Measurements from ENCODE around the gene LRCH4. TPM values are rescaled to one million over a fixed set of nuclear protein-coding genes. Genes with fewer than 3 reads are reported as not detected.
"Not testable (repeated sequence)": the region's sequence is repeated elsewhere in the genome, so short reads cannot be mapped to it uniquely, and the experiment has no call there.

Gene LRCH4
- total RNA-seq, 2 experiments from 2014 or later, result 39.2 to 72.0 TPM

GRCh38 chr7:100532165-100533022 lies 53.5 kb downstream of the LRCH4 start:
- H3K36me3 ChIP-seq (ENCODE audit: insufficient read depth, low read length), result no peaks in the 10 kb centered on the region
- no peak overlapping the region for H3K4me2 ChIP-seq (ENCODE audit: low read length)
- H3K79me2 ChIP-seq (ENCODE audit: insufficient read depth, low read depth, low read length), result no peaks in the 10 kb centered on the region
- H3K4me3 ChIP-seq (ENCODE audit: low read depth, low read length, poor library complexity, severe bottlenecking), result no peak overlapping the region
- ChIA-PET CTCF (ENCODE audit: unreplicated experiment) (no interaction called here), POLR2A (no interaction called here)
- TF ChIP-seq EZH2phosphoT487 (IDR thresholded peaks at IDR 0.05; ENCODE audit: borderline replicate concordance, low read depth, low read length) (no peak), CTCF (conservative IDR thresholded peaks at IDR 0.05; ENCODE audit: low read length) (no peak)
- H3K9me2 ChIP-seq (ENCODE audit: insufficient read depth, low read length), result no peaks in the 10 kb centered on the region
- no peak overlapping the region for H3K27ac ChIP-seq (ENCODE audit: low read depth, low read length, poor library complexity, severe bottlenecking)
- no peaks in the 10 kb centered on the region for H3K9me3 ChIP-seq (ENCODE audit: low read length)
- no peak overlapping the region for H2AFZ ChIP-seq (ENCODE audit: low read length)
- BruUV-seq (replicated peaks), result no TSS peak
- intact Hi-C loops (cut with micrococcal nuclease; ENCODE audit: unreplicated experiment), result no loop called here
- H3K4me1 ChIP-seq (ENCODE audit: insufficient read depth, low read length, poor library complexity, severe bottlenecking), result peaks cover 15% of the 10 kb centered on the region
- DNase-seq (ENCODE audit: low spot score), result no peak
- no peaks in the 10 kb centered on the region for H4K20me1 ChIP-seq (ENCODE audit: insufficient read depth, low read length)

- CTCF ChIA-PET (ENCODE audit: unreplicated experiment); H3K4me2 ChIP-seq (ENCODE audit: low read length); intact Hi-C loops (cut with micrococcal nuclease; ENCODE audit: unreplicated experiment): not testable (repeated sequence)
Observed at GRCh38 chr7:100528108-100528866, 57.6 kb downstream of the LRCH4 start.

More at GRCh38 chr7:100528108-100528866, 57.6 kb downstream of the LRCH4 start:
- BruUV-seq (replicated peaks); H2AFZ ChIP-seq (ENCODE audit: low read length); H3K36me3 ChIP-seq (ENCODE audit: insufficient read depth, low read length); H3K4me3 ChIP-seq (ENCODE audit: low read depth, low read length, poor library complexity, severe bottlenecking); POLR2A ChIA-PET; H3K79me2 ChIP-seq (ENCODE audit: insufficient read depth, low read depth, low read length); H3K27ac ChIP-seq (ENCODE audit: low read depth, low read length, poor library complexity, severe bottlenecking); H4K20me1 ChIP-seq (ENCODE audit: insufficient read depth, low read length); DNase-seq (ENCODE audit: low spot score); H3K9me2 ChIP-seq (ENCODE audit: insufficient read depth, low read length); H3K9me3 ChIP-seq (ENCODE audit: low read length): not testable (repeated sequence)
- peaks cover 15% of the 10 kb centered on the region for H3K4me1 ChIP-seq (ENCODE audit: insufficient read depth, low read length, poor library complexity, severe bottlenecking)

Small RNA genes lying within 50 kb of the gene (small RNA-seq; reads per million reads assigned to genes)
- gene RN7SL416P (not detected), gene SAP25 (not detected)

Other genes starting within 250 kb of the LRCH4 start
- gene PILRB, start 228.0 kb downstream of the LRCH4 start, total RNA-seq (2014; rRNA removed; shearing (Covaris generic)), result 90.2 and 102 TPM in 2 replicates
- gene PILRB, start 228.0 kb downstream of the LRCH4 start, total RNA-seq (2022), result 95.0 and 106 TPM in 2 replicates
- 6.4 and 8.0 TPM in 2 replicates for gene PILRA, start 212.6 kb downstream of the LRCH4 start, total RNA-seq (2014; rRNA removed; shearing (Covaris generic))
- gene PILRA, start 212.6 kb downstream of the LRCH4 start, total RNA-seq (2022), result 13.5 and 16.0 TPM in 2 replicates
- gene ZCWPW1, start 157.4 kb downstream of the LRCH4 start, total RNA-seq (2014; rRNA removed; shearing (Covaris generic)), result 4.1 and 10.9 TPM in 2 replicates
- 10.8 and 11.9 TPM in 2 replicates for gene ZCWPW1, start 157.4 kb downstream of the LRCH4 start, total RNA-seq (2022)
- 37.9 and 44.2 TPM in 2 replicates for gene MEPCE, start 156.3 kb downstream of the LRCH4 start, total RNA-seq (2014; rRNA removed; shearing (Covaris generic))
- gene MEPCE, start 156.3 kb downstream of the LRCH4 start, total RNA-seq (2022), result 54.1 and 65.6 TPM in 2 replicates
- 127 and 137 TPM in 2 replicates for gene PPP1R35, start 149.6 kb downstream of the LRCH4 start, total RNA-seq (2014; rRNA removed; shearing (Covaris generic))
- 86.9 and 90.6 TPM in 2 replicates for gene PPP1R35, start 149.6 kb downstream of the LRCH4 start, total RNA-seq (2022)
- gene SPACDR, start 121.9 kb downstream of the LRCH4 start, total RNA-seq (2014; rRNA removed; shearing (Covaris generic)), result 0.54 and 1.6 TPM in 2 replicates
- 2.4 and 3.7 TPM in 2 replicates for gene SPACDR, start 121.9 kb downstream of the LRCH4 start, total RNA-seq (2022)
- 38.5 and 41.4 TPM in 2 replicates for gene TSC22D4, start 106.9 kb downstream of the LRCH4 start, total RNA-seq (2014; rRNA removed; shearing (Covaris generic))
- 75.4 and 76.6 TPM in 2 replicates for gene TSC22D4, start 106.9 kb downstream of the LRCH4 start, total RNA-seq (2022)
- gene NYAP1, start 102.2 kb downstream of the LRCH4 start, total RNA-seq (2014; rRNA removed; shearing (Covaris generic)), result 0.08 and 0.98 TPM in 2 replicates
- gene NYAP1, start 102.2 kb downstream of the LRCH4 start, total RNA-seq (2022), result 0.10 and 0.50 TPM in 2 replicates
- 7.9 and 11.5 TPM in 2 replicates for gene AGFG2, start 46.9 kb downstream of the LRCH4 start, total RNA-seq (2014; rRNA removed; shearing (Covaris generic))
- gene AGFG2, start 46.9 kb downstream of the LRCH4 start, total RNA-seq (2022), result 15.2 and 17.1 TPM in 2 replicates
- 1.2 and 1.5 TPM in 2 replicates for gene SAP25, start 12.2 kb downstream of the LRCH4 start, total RNA-seq (2014; rRNA removed; shearing (Covaris generic))
- gene SAP25, start 12.2 kb downstream of the LRCH4 start, total RNA-seq (2022), result 12.7 and 14.0 TPM in 2 replicates
- gene FBXO24, start 199 bp upstream of the LRCH4 start, total RNA-seq (2014; rRNA removed; shearing (Covaris generic)), result 0.16 TPM in 1 of 2 replicates, not detected in the other
- gene FBXO24, start 199 bp upstream of the LRCH4 start, total RNA-seq (2022), result 1.2 and 1.7 TPM in 2 replicates
- gene PCOLCE, start 16.2 kb upstream of the LRCH4 start, total RNA-seq (2014; rRNA removed; shearing (Covaris generic)), result 8.8 and 27.6 TPM in 2 replicates
- 32.3 and 38.3 TPM in 2 replicates for gene PCOLCE, start 16.2 kb upstream of the LRCH4 start, total RNA-seq (2022)
- 7.1 and 12.0 TPM in 2 replicates for gene MOSPD3, start 26.4 kb upstream of the LRCH4 start, total RNA-seq (2014; rRNA removed; shearing (Covaris generic))
- 10.4 and 15.1 TPM in 2 replicates for gene MOSPD3, start 26.4 kb upstream of the LRCH4 start, total RNA-seq (2022)
- 8.1 and 12.1 TPM in 2 replicates for gene TFR2, start 55.4 kb upstream of the LRCH4 start, total RNA-seq (2014; rRNA removed; shearing (Covaris generic))
- gene TFR2, start 55.4 kb upstream of the LRCH4 start, total RNA-seq (2022), result 25.0 and 26.0 TPM in 2 replicates
- gene ACTL6B, start 70.3 kb upstream of the LRCH4 start, total RNA-seq (2014; rRNA removed; shearing (Covaris generic)), result not detected in 2 replicates
- not detected in 2 replicates for gene ACTL6B, start 70.3 kb upstream of the LRCH4 start, total RNA-seq (2022)
- 59.4 and 80.4 TPM in 2 replicates for gene GNB2, start 87.6 kb upstream of the LRCH4 start, total RNA-seq (2014; rRNA removed; shearing (Covaris generic))
- gene GNB2, start 87.6 kb upstream of the LRCH4 start, total RNA-seq (2022), result 174 and 180 TPM in 2 replicates
- gene GIGYF1, start 108.1 kb upstream of the LRCH4 start, total RNA-seq (2014; rRNA removed; shearing (Covaris generic)), result 35.7 and 40.2 TPM in 2 replicates
- 52.0 and 58.8 TPM in 2 replicates for gene GIGYF1, start 108.1 kb upstream of the LRCH4 start, total RNA-seq (2022)
- gene POP7, start 120.0 kb upstream of the LRCH4 start, total RNA-seq (2014; rRNA removed; shearing (Covaris generic)), result 82.6 and 94.3 TPM in 2 replicates
- gene POP7, start 120.0 kb upstream of the LRCH4 start, total RNA-seq (2022), result 43.7 and 47.2 TPM in 2 replicates
- 0.13 TPM in 1 of 2 replicates, not detected in the other for gene EPO, start 134.3 kb upstream of the LRCH4 start, total RNA-seq (2014; rRNA removed; shearing (Covaris generic))
- not detected in 2 replicates for gene EPO, start 134.3 kb upstream of the LRCH4 start, total RNA-seq (2022)
- not detected in 2 replicates for gene ZAN, start 147.5 kb upstream of the LRCH4 start, total RNA-seq (2014; rRNA removed; shearing (Covaris generic))
- gene ZAN, start 147.5 kb upstream of the LRCH4 start, total RNA-seq (2022), result not detected in 2 replicates
- gene EPHB4, start 241.4 kb upstream of the LRCH4 start, total RNA-seq (2014; rRNA removed; shearing (Covaris generic)), result 4.2 and 5.6 TPM in 2 replicates
- gene EPHB4, start 241.4 kb upstream of the LRCH4 start, total RNA-seq (2022), result 7.3 and 8.0 TPM in 2 replicates